Nephron progenitor cell (in vitro differentiated cells): Measurements from ENCODE around the gene NUFIP1.

ENCODE experiments used
- DNase-seq: peaks from one replicate; pipeline ENCODE4 v3.0.0; 2021
- H3K27ac Mint-ChIP-seq: 2 replicates; pipeline ENCODE4 v1.8.0; 2021; ENCODE audit warnings: mild to moderate bottlenecking, moderate library complexity, mixed read lengths
- H3K27me3 Mint-ChIP-seq: 2 replicates; pipeline ENCODE4 v1.8.0; 2021; ENCODE audit warnings: mild to moderate bottlenecking, low read depth, mixed read lengths; ENCODE audit not compliant: poor library complexity
- H3K36me3 Mint-ChIP-seq: 2 replicates; pipeline ENCODE4 v1.8.0; 2021; ENCODE audit warnings: low read depth, mixed read lengths
- H3K4me1 Mint-ChIP-seq: 2 replicates; pipeline ENCODE4 v1.8.0; 2021; ENCODE audit warnings: mixed read lengths
- H3K4me3 Mint-ChIP-seq: 2 replicates; pipeline ENCODE4 v1.8.0; 2021; ENCODE audit warnings: mild to moderate bottlenecking, moderate library complexity, mixed read lengths
- H3K9me3 Mint-ChIP-seq: 2 replicates; pipeline ENCODE4 v1.8.0; 2021; ENCODE audit warnings: mild to moderate bottlenecking, moderate library complexity, mixed read lengths
- CTCF ChIP-seq: fragments of 200-600 bp; sonication (generic); IDR thresholded peaks from 2 replicates; pipeline ENCODE4 v1.5.0; 2021; ENCODE audit warnings: antibody characterized with exemption

NUFIP1 gene

GRCh38 chr13:44930280-44930679 is 59.0 kb downstream of the NUFIP1 start:
- H3K27ac Mint-ChIP-seq: no peak overlapping the region
- H3K36me3 Mint-ChIP-seq: no peaks in the 10 kb centered on the region
- H3K4me3 Mint-ChIP-seq: no peak overlapping the region
- H3K9me3 Mint-ChIP-seq: no peaks in the 10 kb centered on the region
- DNase-seq: no peak
- peaks cover 21% of the 10 kb centered on the region for H3K4me1 Mint-ChIP-seq
- peaks cover 12% of the 10 kb centered on the region for H3K27me3 Mint-ChIP-seq
- no peak for TF ChIP-seq CTCF

- Mint-ChIP-seq H3K27me3 (peaks cover 14% of the 10 kb centered on the region), H3K27ac (no peak overlapping the region), H3K9me3 (no peaks in the 10 kb centered on the region), H3K4me1 (peaks cover 21% of the 10 kb centered on the region), H3K4me3 (no peak overlapping the region), H3K36me3 (no peaks in the 10 kb centered on the region)
- no peak for TF ChIP-seq CTCF
- DNase-seq: no peak
Observed at GRCh38 chr13:44929692-44930091, 59.6 kb downstream of the NUFIP1 start.

- no peak for TF ChIP-seq CTCF
- no peak for DNase-seq
- H3K9me3 Mint-ChIP-seq: no peaks in the 10 kb centered on the region
- peaks cover 18% of the 10 kb centered on the region for H3K27me3 Mint-ChIP-seq
- peaks cover 19% of the 10 kb centered on the region for H3K4me1 Mint-ChIP-seq
- no peaks in the 10 kb centered on the region for H3K36me3 Mint-ChIP-seq
- no peak overlapping the region for H3K4me3 Mint-ChIP-seq
- no peak overlapping the region for H3K27ac Mint-ChIP-seq
Observed at GRCh38 chr13:44927968-44928367, 61.3 kb downstream of the NUFIP1 start.

- H3K4me1 Mint-ChIP-seq: peaks cover 17% of the 10 kb centered on the region
- no peak overlapping the region for H3K4me3 Mint-ChIP-seq
- DNase-seq: no peak
- no peaks in the 10 kb centered on the region for H3K9me3 Mint-ChIP-seq
- TF ChIP-seq CTCF: no peak
- H3K27me3 Mint-ChIP-seq: peaks cover 6% of the 10 kb centered on the region
- no peak overlapping the region for H3K27ac Mint-ChIP-seq
- no peaks in the 10 kb centered on the region for H3K36me3 Mint-ChIP-seq
Observed at GRCh38 chr13:44921931-44922758, 67.1 kb downstream of the NUFIP1 start.

- DNase-seq: no peak
- peak overlapping the region; percentile 40 for H3K27ac Mint-ChIP-seq
- TF ChIP-seq CTCF: no peak
Observed at GRCh38 chr13:44921246-44921877, 67.9 kb downstream of the NUFIP1 start.

More at GRCh38 chr13:44921246-44921877, 67.9 kb downstream of the NUFIP1 start:
- Mint-ChIP-seq H3K9me3 (no peaks in the 10 kb centered on the region), H3K36me3 (no peaks in the 10 kb centered on the region), H3K4me3 (peak overlapping the region; percentile 11), H3K4me1 (peaks cover 17% of the 10 kb centered on the region), H3K27me3 (peaks cover 5% of the 10 kb centered on the region)
